Raji (cell line): ENCODE measurements around the gene SNTN.

ENCODE experiments used
- POLR2A ChIP-seq: IDR thresholded peaks from 2 replicates; pipeline ENCODE4 v1.6.1; 2011; ENCODE audit warnings: low read depth, low read length, control low read depth; ENCODE audit not compliant: insufficient read depth

The SNTN gene

DNA sequence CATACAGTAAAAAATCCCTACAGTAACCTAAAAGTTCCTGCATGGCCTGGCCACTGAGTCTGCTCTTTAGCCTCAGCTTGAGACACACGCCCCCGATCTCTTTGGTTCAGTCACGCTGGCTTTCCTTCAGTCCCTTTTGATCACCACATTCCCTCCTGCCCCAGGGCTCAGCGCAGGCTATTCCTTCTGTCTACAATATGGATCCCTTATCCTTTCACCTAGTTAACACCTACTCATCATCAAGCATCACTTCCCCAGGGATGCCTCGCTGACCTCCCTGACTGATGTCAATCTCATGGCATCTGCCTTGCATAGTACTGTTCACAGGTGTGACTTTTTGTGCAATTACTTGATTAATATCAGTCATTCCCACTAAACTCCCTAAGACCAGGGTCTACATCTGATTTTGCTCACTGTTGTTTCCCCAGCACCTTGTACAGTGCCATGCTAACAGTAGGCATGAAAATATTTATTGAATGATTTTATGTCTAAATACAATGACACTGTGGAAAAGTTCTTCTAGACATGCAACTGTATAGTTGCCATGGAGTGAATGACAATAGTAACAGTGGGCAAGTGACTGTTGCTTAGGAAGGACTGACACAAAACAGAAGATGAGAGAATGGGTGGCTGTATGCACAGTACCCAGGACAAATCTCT is at the start of gene SNTN:
Gene SNTN, plus strand, starts transcription at position 610 of the 660 bp plus-strand sequence. Its CDS starts 13 bp downstream, at position 623.
- TF ChIP-seq POLR2A, result no peak

DNA sequence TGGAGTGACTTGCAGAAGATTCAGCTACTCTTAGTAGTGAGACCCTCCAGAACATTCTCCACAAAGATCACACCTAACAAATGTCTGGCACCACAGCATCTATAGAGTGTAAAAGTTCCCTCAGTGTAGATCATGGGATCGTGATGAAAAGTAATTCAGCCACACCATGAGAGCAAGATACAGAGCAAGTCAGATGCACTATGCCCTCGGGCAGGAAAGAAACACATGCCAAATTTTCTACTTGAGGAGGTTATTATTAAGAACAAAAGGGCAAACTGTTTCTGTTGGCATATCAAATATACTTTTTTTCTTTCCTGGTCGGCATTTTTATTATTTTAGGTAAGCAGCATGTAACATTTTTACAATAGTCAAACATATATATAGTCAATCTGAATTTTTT is 44.8 kb upstream of the SNTN start:
- TF ChIP-seq POLR2A, result no peak

GRCh38 chr3:63609408-63609807 is 43.1 kb upstream of the SNTN start:
- no peak for TF ChIP-seq POLR2A

DNA sequence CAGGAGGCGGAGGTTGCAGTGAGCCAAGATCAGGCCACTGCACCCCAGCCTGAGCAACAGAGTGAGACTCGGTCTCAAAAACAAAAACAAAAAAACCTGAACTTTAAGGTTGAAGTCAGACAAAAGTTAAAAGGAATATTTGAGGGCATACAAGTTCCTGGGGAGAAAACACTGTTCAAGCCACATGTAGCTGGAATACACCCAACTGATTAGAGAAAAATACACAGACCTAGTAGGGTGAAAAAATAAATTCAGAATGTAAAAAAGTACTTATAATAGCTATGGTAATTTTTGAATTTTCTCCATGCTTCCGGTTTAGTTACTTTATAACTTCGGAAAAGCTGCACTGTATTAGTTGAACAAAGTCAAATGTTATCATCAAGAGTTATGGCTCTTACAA is 42.6 kb upstream of the SNTN start:
- no peak for TF ChIP-seq POLR2A

GRCh38 chr3:63611382-63611781 is 41.1 kb upstream of the SNTN start:
- TF ChIP-seq POLR2A, result no peak

DNA sequence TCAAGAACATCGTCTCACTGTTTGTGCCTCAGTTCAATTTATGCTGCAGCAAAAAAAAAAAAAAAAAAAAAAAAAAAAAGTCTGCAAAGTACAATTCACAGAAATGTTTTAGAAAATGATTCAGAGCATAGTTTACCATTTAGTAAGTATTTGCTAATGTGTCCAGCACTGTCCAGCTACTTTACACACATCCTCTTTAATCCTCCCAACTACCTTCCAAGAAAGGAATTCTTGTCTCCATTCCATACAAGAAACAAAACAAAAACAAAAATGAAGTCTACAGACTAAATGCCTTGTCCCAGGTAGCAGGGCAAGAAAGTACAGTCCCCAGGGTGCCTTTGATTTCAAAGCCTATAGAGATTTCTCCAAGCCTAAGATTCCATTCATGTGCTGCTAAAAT is 38.9 kb upstream of the SNTN start:
- TF ChIP-seq POLR2A, result no peak

GRCh38 chr3:63617391-63617790 is 35.1 kb upstream of the SNTN start:
- TF ChIP-seq POLR2A, result no peak

DNA sequence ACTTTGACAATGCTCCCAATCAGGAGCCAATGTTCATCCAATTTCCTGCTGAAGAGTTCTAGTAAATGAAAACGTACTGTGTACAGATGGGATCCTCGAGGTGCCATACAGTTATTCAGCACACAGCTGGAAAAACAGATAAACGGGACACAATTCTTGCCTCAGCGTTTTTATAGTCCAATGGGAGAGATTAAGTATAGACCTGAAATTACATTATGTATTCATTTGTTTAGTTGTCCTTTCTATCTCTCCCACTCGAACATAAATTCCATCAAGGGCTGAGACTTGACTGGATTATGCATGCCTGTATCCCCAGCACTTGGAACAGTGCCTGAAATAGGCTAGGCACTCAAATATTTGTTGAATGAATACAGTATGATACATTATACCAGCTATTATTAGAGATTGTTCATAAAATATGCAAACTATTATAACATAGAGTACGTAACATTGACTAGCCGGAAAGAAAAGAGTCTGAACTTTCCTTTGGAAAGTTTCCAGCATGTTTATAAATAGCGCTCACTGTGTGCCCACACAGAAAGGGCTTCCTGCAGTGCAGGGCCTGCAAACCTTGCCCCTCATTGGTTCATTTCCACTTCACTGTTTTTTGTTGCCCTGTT is 27.4 kb upstream of the SNTN start:
- TF ChIP-seq POLR2A, result no peak

DNA sequence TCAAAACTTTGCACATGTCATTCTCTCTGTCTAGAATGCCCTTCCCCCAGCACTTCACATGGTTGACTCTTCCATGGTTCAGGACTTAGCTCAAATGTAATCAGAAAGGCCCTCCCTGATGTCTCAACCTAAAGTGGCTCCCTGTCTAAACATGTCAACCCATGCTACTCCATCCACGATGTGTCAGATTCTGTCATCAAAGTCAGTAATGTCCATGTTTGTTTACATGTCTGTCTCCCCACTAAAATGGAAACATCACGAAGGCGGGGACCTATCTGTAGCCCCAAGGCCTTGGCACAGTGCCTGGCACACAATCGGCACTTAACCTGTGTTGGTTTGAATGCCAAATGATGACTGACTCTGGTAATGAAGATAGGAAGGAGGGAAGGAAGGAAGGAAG is 20.8 kb upstream of the SNTN start:
- no peak for TF ChIP-seq POLR2A

DNA sequence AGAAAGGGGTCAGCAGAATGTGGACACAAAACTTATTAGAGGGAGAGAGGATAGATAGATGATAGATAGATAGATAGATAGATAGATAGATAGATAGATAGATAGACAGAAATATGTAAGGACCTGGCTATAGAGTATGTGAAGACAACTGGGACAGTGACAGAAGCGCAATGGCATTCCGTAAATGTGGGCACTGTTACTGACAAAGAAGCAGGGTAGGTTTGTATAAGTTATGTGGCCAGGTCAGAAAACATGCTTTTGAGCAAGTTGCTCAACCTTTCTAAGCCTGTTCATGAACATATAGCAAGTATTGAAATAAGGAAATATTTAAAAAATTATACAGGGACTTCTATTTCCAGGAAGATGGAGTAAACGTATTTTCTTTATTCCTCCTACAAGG is 17.3 kb upstream of the SNTN start:
- no peak for TF ChIP-seq POLR2A

GRCh38 chr3:63639806-63640205 is 12.7 kb upstream of the SNTN start:
- no peak for TF ChIP-seq POLR2A

DNA sequence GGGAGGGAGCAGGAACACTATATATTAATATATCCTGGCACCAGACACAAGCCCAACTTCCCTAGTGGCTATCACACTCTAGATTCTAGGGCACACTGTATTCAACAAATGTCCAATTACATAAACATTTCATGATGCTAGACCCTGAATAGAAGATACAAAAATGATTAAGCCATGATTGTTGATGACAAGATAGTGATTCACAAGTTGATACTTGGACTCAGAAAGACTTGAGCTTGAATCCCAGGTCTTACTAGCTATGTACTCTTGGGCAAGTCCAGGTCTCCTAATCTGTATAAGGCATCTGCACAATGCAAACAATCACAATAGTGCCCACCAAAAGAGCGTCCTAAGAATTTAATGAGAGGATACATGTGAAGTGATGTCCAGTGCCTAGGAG is 10.0 kb upstream of the SNTN start:
- TF ChIP-seq POLR2A, result no peak

DNA sequence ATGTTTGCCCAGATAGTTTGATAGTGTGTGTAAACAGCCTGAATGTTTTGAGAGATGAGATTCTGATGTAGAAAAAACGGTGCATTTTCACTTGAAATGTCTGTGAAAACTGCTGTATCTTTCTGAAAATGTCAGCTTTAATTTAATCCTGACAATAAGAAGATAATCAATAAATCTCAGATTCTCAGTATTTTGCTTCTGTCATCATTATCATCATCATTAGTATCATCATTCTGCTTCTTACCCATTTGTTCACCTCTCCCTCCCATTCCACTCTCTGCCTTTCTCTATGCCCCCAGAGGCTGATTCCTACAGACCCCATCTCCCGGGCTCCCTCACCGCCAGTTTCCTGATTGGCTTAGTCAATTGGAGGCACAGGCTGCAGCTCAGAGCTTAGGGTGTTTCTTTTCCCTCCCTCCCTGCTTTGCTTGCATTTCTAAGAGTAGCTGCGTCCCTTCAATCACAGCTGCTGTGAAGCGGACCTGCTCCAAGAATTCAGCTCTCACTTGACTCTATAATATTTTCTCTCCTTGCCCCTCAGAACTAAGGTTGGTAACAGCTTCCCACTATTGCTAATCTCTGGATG is 8.2 kb upstream of the SNTN start:
- no peak for TF ChIP-seq POLR2A

DNA sequence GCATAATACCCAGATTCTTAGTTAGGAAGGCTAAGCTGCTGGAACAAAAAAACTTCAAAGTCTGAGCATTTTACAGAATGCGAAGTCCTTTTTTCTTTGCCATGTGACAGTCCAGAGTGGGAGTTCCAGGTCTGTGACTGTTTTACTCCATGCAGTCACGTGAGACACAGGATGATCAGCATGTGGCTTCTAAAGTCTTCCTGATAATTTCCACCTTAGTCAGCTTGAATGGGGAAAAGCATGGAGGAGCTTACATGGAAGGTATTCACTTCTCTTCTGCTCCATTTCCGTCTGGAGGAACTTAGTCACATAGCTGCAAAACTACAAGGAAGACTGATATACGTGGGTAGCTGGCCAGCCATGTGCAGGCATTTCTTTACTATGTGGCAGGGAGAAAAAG is 1.7 kb downstream of the SNTN start:
- TF ChIP-seq POLR2A, result no peak

DNA sequence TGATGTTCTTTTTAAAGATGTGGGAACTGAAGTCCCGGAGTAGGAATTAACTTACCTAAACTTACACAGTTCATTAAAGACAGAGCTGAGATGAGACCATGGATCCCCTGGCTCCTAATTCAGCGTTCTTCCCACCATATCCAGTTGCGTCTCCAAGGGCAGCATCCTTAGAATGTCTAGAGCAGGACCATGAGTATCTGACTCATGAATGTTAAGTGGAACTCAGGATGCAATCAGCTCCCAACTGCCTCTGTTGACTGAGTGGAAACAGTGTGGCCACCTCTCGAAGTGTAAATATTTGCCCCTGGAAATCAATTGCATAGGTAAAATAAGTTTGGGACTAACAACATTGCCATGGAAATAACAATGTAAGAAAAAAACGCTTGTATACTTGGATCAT is 2.5 kb downstream of the SNTN start:
- no peak for TF ChIP-seq POLR2A

- TF ChIP-seq POLR2A, result no peak
Observed at GRCh38 chr3:63655519-63655918, 3.0 kb downstream of the SNTN start.
